Measurements from ENCODE around the gene IL36RN.

IL36RN gene

GRCh38 chr2:113058998-113059960 lies at the start of gene IL36RN:
IL36RN (plus strand) TSS chr2:113059198; CDS start chr2:113059439, 241 bp downstream.
- Mint-ChIP-seq H3K4me1 (ENCODE audit: low read depth) (peaks cover 12% of the 10 kb centered on the region), H3K27me3 (no peaks in the 10 kb centered on the region), H3K9me3 (peaks cover 19% of the 10 kb centered on the region), H3K4me3 (no peak within 1 kb of the TSS), H3K36me3 (ENCODE audit: low read depth) (no peaks in the 10 kb centered on the region), H3K27ac (no peak within 1 kb of the TSS)

GRCh38 chr2:113009622-113010021 lies 49.4 kb upstream of the IL36RN start:
- H3K4me3 Mint-ChIP-seq, result no peak overlapping the region
- H3K27me3 Mint-ChIP-seq, result no peaks in the 10 kb centered on the region
- H3K36me3 Mint-ChIP-seq (ENCODE audit: low read depth), result no peaks in the 10 kb centered on the region
- H3K9me3 Mint-ChIP-seq, result no peaks in the 10 kb centered on the region
- H3K27ac Mint-ChIP-seq, result no peak overlapping the region
- no peaks in the 10 kb centered on the region for H3K4me1 Mint-ChIP-seq (ENCODE audit: low read depth)

GRCh38 chr2:113010088-113010487 lies 48.9 kb upstream of the IL36RN start:
- Mint-ChIP-seq H3K27ac (no peak overlapping the region), H3K9me3 (no peaks in the 10 kb centered on the region), H3K27me3 (peaks cover 4% of the 10 kb centered on the region), H3K4me1 (ENCODE audit: low read depth) (no peaks in the 10 kb centered on the region), H3K36me3 (ENCODE audit: low read depth) (no peaks in the 10 kb centered on the region), H3K4me3 (no peak overlapping the region)

GRCh38 chr2:113011108-113011507 lies 47.9 kb upstream of the IL36RN start:
- Mint-ChIP-seq H3K27me3 (peaks cover 4% of the 10 kb centered on the region), H3K36me3 (ENCODE audit: low read depth) (no peaks in the 10 kb centered on the region), H3K9me3 (no peaks in the 10 kb centered on the region), H3K27ac (no peak overlapping the region), H3K4me3 (no peak overlapping the region), H3K4me1 (ENCODE audit: low read depth) (peaks cover 7% of the 10 kb centered on the region)

GRCh38 chr2:113012436-113013335 lies 46.3 kb upstream of the IL36RN start:
- peaks cover 9% of the 10 kb centered on the region for H3K4me1 Mint-ChIP-seq (ENCODE audit: low read depth)
- H3K36me3 Mint-ChIP-seq (ENCODE audit: low read depth), result no peaks in the 10 kb centered on the region
- peaks cover 4% of the 10 kb centered on the region for H3K9me3 Mint-ChIP-seq
- H3K27me3 Mint-ChIP-seq, result peaks cover 4% of the 10 kb centered on the region
- H3K27ac Mint-ChIP-seq, result no peak overlapping the region
- H3K4me3 Mint-ChIP-seq, result no peak overlapping the region

- Mint-ChIP-seq H3K27ac (no peak overlapping the region), H3K36me3 (ENCODE audit: low read depth) (no peaks in the 10 kb centered on the region), H3K27me3 (peaks cover 4% of the 10 kb centered on the region), H3K4me3 (no peak overlapping the region), H3K4me1 (ENCODE audit: low read depth) (peaks cover 9% of the 10 kb centered on the region), H3K9me3 (peaks cover 5% of the 10 kb centered on the region)
These were observed 45.7 kb upstream of the IL36RN start for GRCh38 chr2:113013336-113013661.

- Mint-ChIP-seq H3K27me3 (peaks cover 4% of the 10 kb centered on the region), H3K4me3 (no peak overlapping the region), H3K27ac (no peak overlapping the region), H3K9me3 (peaks cover 12% of the 10 kb centered on the region), H3K4me1 (ENCODE audit: low read depth) (peaks cover 9% of the 10 kb centered on the region), H3K36me3 (ENCODE audit: low read depth) (no peaks in the 10 kb centered on the region)
These were observed 44.9 kb upstream of the IL36RN start for GRCh38 chr2:113014067-113014466.

GRCh38 chr2:113015042-113015441 lies 44.0 kb upstream of the IL36RN start:
- no peaks in the 10 kb centered on the region for H3K36me3 Mint-ChIP-seq (ENCODE audit: low read depth)
- no peak overlapping the region for H3K27ac Mint-ChIP-seq
- no peak overlapping the region for H3K4me3 Mint-ChIP-seq
- peaks cover 16% of the 10 kb centered on the region for H3K9me3 Mint-ChIP-seq
- H3K4me1 Mint-ChIP-seq (ENCODE audit: low read depth), result peaks cover 9% of the 10 kb centered on the region
- H3K27me3 Mint-ChIP-seq, result peaks cover 4% of the 10 kb centered on the region

- Mint-ChIP-seq H3K4me1 (ENCODE audit: low read depth) (peaks cover 9% of the 10 kb centered on the region), H3K27ac (no peak overlapping the region), H3K9me3 (peaks cover 16% of the 10 kb centered on the region), H3K27me3 (peaks cover 4% of the 10 kb centered on the region), H3K4me3 (no peak overlapping the region), H3K36me3 (ENCODE audit: low read depth) (no peaks in the 10 kb centered on the region)
These were observed 43.3 kb upstream of the IL36RN start for GRCh38 chr2:113015655-113016054.

- peaks cover 9% of the 10 kb centered on the region for H3K4me1 Mint-ChIP-seq (ENCODE audit: low read depth)
- H3K27me3 Mint-ChIP-seq, result peaks cover 4% of the 10 kb centered on the region
- H3K27ac Mint-ChIP-seq, result no peak overlapping the region
- no peaks in the 10 kb centered on the region for H3K36me3 Mint-ChIP-seq (ENCODE audit: low read depth)
- no peak overlapping the region for H3K4me3 Mint-ChIP-seq
- peaks cover 16% of the 10 kb centered on the region for H3K9me3 Mint-ChIP-seq
These were observed 40.5 kb upstream of the IL36RN start for GRCh38 chr2:113018509-113018908.

- peaks cover 10% of the 10 kb centered on the region for H3K27me3 Mint-ChIP-seq
- H3K9me3 Mint-ChIP-seq, result peaks cover 16% of the 10 kb centered on the region
- H3K27ac Mint-ChIP-seq, result no peak overlapping the region
- H3K4me3 Mint-ChIP-seq, result no peak overlapping the region
- H3K36me3 Mint-ChIP-seq (ENCODE audit: low read depth), result no peaks in the 10 kb centered on the region
- peaks cover under 1% of the 10 kb centered on the region for H3K4me1 Mint-ChIP-seq (ENCODE audit: low read depth)
These were observed 37.7 kb upstream of the IL36RN start for GRCh38 chr2:113021312-113021711.

- Mint-ChIP-seq H3K27ac (no peak overlapping the region), H3K27me3 (peaks cover 18% of the 10 kb centered on the region), H3K9me3 (no peaks in the 10 kb centered on the region), H3K36me3 (ENCODE audit: low read depth) (no peaks in the 10 kb centered on the region), H3K4me3 (no peak overlapping the region), H3K4me1 (ENCODE audit: low read depth) (no peaks in the 10 kb centered on the region)
These were observed 34.2 kb upstream of the IL36RN start for GRCh38 chr2:113024764-113025163.

- Mint-ChIP-seq H3K9me3 (no peaks in the 10 kb centered on the region), H3K27ac (no peak overlapping the region), H3K27me3 (peaks cover 22% of the 10 kb centered on the region), H3K36me3 (ENCODE audit: low read depth) (no peaks in the 10 kb centered on the region), H3K4me3 (no peak overlapping the region), H3K4me1 (ENCODE audit: low read depth) (no peaks in the 10 kb centered on the region)
These were observed 33.3 kb upstream of the IL36RN start for GRCh38 chr2:113025737-113026136.

GRCh38 chr2:113027691-113028090 lies 31.3 kb upstream of the IL36RN start:
- no peaks in the 10 kb centered on the region for H3K4me1 Mint-ChIP-seq (ENCODE audit: low read depth)
- no peak overlapping the region for H3K27ac Mint-ChIP-seq
- peaks cover 22% of the 10 kb centered on the region for H3K27me3 Mint-ChIP-seq
- no peak overlapping the region for H3K4me3 Mint-ChIP-seq
- H3K9me3 Mint-ChIP-seq, result no peaks in the 10 kb centered on the region
- no peaks in the 10 kb centered on the region for H3K36me3 Mint-ChIP-seq (ENCODE audit: low read depth)

GRCh38 chr2:113028112-113028511 lies 30.9 kb upstream of the IL36RN start:
- Mint-ChIP-seq H3K27me3 (peaks cover 22% of the 10 kb centered on the region), H3K9me3 (no peaks in the 10 kb centered on the region), H3K4me1 (ENCODE audit: low read depth) (no peaks in the 10 kb centered on the region)

More at GRCh38 chr2:113028112-113028511, 30.9 kb upstream of the IL36RN start:
- no peak overlapping the region for H3K27ac Mint-ChIP-seq
- H3K36me3 Mint-ChIP-seq (ENCODE audit: low read depth), result no peaks in the 10 kb centered on the region
- H3K4me3 Mint-ChIP-seq, result no peak overlapping the region

Measured in stimulated activated naive CD8-positive, alpha-beta T cell treated with anti-CD3 and anti-CD28 coated beads, Interleukin-15, Interleukin-2, amounts not matched to agents 100 ng/mL and 50 ng/mL, for 24 hours (primary cell).